HCT116 (cell line): Measurements from ENCODE around the gene ITGBL1.

Source experiments
- ATF3 ChIP-seq: IDR thresholded peaks from 2 replicates; pipeline ENCODE4 v1.6.1; 2012
- CEBPB ChIP-seq: IDR thresholded peaks from 2 replicates; pipeline ENCODE4 v1.6.1; 2012; ENCODE audit warnings: low read depth
- CTCF ChIP-seq, 3 experiments: fragments of 200-600 bp in 1 of 3; sonication (generic) in 1 of 3; IDR thresholded peaks in 2 of 3; conservative IDR thresholded peaks in 1 of 3; 2 replicates each; pipeline ENCODE4 v1.5.1; 2012 to 2017; ENCODE audit warnings: low read depth in 2 of 3, low read length in 2 of 3, antibody characterized with exemption in 1 of 3, borderline replicate concordance in 1 of 3, control low read depth in 1 of 3, mild to moderate bottlenecking in 1 of 3, mixed read lengths in 1 of 3, mixed run types in 1 of 3, moderate library complexity in 1 of 3; ENCODE audit not compliant: insufficient read depth in 1 of 3
- POLR2A ChIP-seq: IDR thresholded peaks from 2 replicates; pipeline ENCODE4 v1.7.0; 2011; ENCODE audit warnings: borderline replicate concordance; ENCODE audit not compliant: insufficient read depth, insufficient read length; ENCODE audit errors: extremely low read depth
- POLR2AphosphoS5 ChIP-seq: IDR thresholded peaks from 2 replicates; pipeline ENCODE4 v1.6.1; 2011; ENCODE audit warnings: mild to moderate bottlenecking, low read depth, low read length, moderate library complexity
- RAD21 ChIP-seq: IDR thresholded peaks from 2 replicates; pipeline ENCODE4 v1.6.1; 2012; ENCODE audit warnings: low read depth, mild to moderate bottlenecking
- SIN3A ChIP-seq: IDR thresholded peaks from 2 replicates; pipeline ENCODE4 v1.6.1; 2012; ENCODE audit warnings: low read depth
- YY1 ChIP-seq: IDR thresholded peaks from 2 replicates; pipeline ENCODE4 v1.6.1; 2011; ENCODE audit warnings: low read length, low read depth, moderate library complexity, mild to moderate bottlenecking; ENCODE audit not compliant: insufficient replicate concordance; ENCODE audit errors: extremely low read depth

- TF ChIP-seq CTCF (IDR thresholded peaks at IDR 0.05 in 2 of 3, conservative IDR thresholded peaks at IDR 0.05 in 1 of 3; ENCODE audit: borderline replicate concordance in 1 of 3, insufficient read depth in 1 of 3, low read depth in 2 of 3, low read length in 2 of 3) = no peak
- TF ChIP-seq POLR2A = no peak
- TF ChIP-seq CEBPB = no peak
- no peak for TF ChIP-seq YY1
- TF ChIP-seq SIN3A = no peak
- TF ChIP-seq RAD21 = no peak
- no peak for TF ChIP-seq POLR2AphosphoS5
- no peak for TF ChIP-seq ATF3
Measured at GRCh38 chr13:101467415-101467814, 14.9 kb downstream of the ITGBL1 start.
